ENCODE results near the gene CCNF.

CCNF gene

GRCh38 chr16:2482249-2482648 is 53.0 kb downstream of the CCNF start:
- DNase-seq (ENCODE audit: extremely low spot score) = no peak
- no peak for TF ChIP-seq CTCF (IDR thresholded peaks at IDR 0.05; ENCODE audit: control extremely low read depth, extremely low read depth, low read depth, missing control alignments)
- ChIA-PET POLR2A (no interaction called here), CTCF (interaction anchor here (0.8 to 1.2 kb wide), 2 partner anchors 19 to 231 kb away, joined by 3 read pairs; partner anchors contain the start of gene ECI1)

GRCh38 chr16:2482708-2483534 is 53.7 kb downstream of the CCNF start:
- no peak for DNase-seq (ENCODE audit: extremely low spot score)
- TF ChIP-seq CTCF (IDR thresholded peaks at IDR 0.05; ENCODE audit: control extremely low read depth, extremely low read depth, low read depth, missing control alignments) = no peak
- ChIA-PET CTCF (interaction anchor here (0.8 to 1.2 kb wide), 3 partner anchors 18 to 232 kb away, joined by 3 read pairs; partner anchors contain the start of genes ABCA3 and ECI1), POLR2A (no interaction called here)

GRCh38 chr16:2483939-2484897 is 55.0 kb downstream of the CCNF start:
- DNase-seq (ENCODE audit: extremely low spot score) = no peak
- no peak for TF ChIP-seq CTCF (IDR thresholded peaks at IDR 0.05; ENCODE audit: control extremely low read depth, extremely low read depth, low read depth, missing control alignments)
- CTCF ChIA-PET = interaction anchor here (2.3 kb wide), 1 partner anchor 17 kb away, joined by 13 read pairs; no protein-coding TSS in a partner anchor
- POLR2A ChIA-PET = no interaction called here

GRCh38 chr16:2484898-2485508 is 55.8 kb downstream of the CCNF start:
- POLR2A ChIA-PET = interaction anchor here (0.6 kb wide), 1 partner anchor 259 kb away, joined by 3 read pairs; no protein-coding TSS in a partner anchor
- CTCF ChIA-PET = interaction anchor here (1.1 to 2.3 kb wide), 2 partner anchors 17 to 145 kb away, joined by 3 to 13 read pairs; partner anchors contain the start of gene ABCA3
- no peak for TF ChIP-seq CTCF (IDR thresholded peaks at IDR 0.05; ENCODE audit: control extremely low read depth, extremely low read depth, low read depth, missing control alignments)
- DNase-seq (ENCODE audit: extremely low spot score) = no peak

- DNase-seq (ENCODE audit: extremely low spot score) = no peak
- ChIA-PET CTCF (interaction anchor here (1.0 to 8.1 kb wide), 14 partner anchors 9 to 482 kb away, joined by 3 to 36 read pairs (median 4); partner anchors contain the start of gene ABCA3), POLR2A (no interaction called here)
- TF ChIP-seq CTCF (IDR thresholded peaks at IDR 0.05; ENCODE audit: control extremely low read depth, extremely low read depth, low read depth, missing control alignments) = no peak
Observed at GRCh38 chr16:2485811-2486507, 56.7 kb downstream of the CCNF start.
